ENCODE data around the gene LRP5.
A peak's percentile ranks its signal among the peaks of the same experiment; 100 is the strongest.

Gene LRP5

DNA sequence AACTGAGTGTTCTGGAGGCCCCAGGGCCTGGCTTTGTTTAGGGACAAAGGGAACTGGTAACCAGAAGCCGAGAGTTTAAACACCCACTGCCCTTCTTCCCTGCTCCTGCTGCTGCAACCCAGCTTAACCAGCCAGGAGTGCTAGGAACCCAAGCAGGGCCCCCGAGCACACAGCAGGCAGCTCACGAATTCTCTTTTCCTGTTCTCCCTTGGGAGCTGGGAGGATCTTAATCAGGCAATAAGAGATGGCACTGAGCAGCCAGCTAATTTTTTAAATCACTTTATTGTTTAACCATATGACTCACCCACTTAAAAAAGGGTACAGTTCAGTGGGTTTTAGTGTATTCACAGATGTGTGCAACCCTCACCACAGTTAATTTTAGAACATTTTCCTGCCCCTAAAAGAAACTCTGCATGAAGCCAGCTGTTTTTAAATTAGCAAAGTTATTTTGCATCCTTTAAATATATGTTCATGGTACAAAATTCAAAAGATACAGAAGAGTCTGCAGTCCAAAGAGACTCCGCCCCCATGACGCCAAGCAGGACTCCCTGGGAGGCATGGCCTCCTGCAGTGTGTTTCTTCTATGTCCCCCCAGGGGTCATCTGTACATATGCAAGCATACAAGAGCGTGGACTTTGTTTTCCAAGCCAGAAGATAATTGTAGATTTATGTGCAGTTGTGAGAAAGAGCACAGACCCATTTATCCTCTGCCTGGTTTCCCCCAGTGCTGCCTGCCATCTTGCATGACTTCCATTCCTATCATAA is 129.3 kb downstream of the LRP5 start:
- peak; percentile 16 for DNase-seq (ENCODE audit: low read depth, low spot score)
- H3K4me3 ChIP-seq (ENCODE audit: low read depth, low read length), result no peak overlapping the region
- CTCF ChIA-PET, result interaction anchor here (0.6 to 3.0 kb wide), 4 partner anchors 10 to 184 kb away, joined by 3 to 12 read pairs (median 4); no protein-coding TSS in a partner anchor
- TF ChIP-seq, protein P1, sequence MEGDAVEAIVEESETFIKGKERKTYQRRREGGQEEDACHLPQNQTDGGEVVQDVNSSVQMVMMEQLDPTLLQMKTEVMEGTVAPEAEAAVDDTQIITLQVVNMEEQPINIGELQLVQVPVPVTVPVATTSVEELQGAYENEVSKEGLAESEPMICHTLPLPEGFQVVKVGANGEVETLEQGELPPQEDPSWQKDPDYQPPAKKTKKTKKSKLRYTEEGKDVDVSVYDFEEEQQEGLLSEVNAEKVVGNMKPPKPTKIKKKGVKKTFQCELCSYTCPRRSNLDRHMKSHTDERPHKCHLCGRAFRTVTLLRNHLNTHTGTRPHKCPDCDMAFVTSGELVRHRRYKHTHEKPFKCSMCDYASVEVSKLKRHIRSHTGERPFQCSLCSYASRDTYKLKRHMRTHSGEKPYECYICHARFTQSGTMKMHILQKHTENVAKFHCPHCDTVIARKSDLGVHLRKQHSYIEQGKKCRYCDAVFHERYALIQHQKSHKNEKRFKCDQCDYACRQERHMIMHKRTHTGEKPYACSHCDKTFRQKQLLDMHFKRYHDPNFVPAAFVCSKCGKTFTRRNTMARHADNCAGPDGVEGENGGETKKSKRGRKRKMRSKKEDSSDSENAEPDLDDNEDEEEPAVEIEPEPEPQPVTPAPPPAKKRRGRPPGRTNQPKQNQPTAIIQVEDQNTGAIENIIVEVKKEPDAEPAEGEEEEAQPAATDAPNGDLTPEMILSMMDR (IDR thresholded peaks at IDR 0.05; ENCODE audit: insufficient read depth, low read length, missing control alignments), result no peak
- POLR2A ChIA-PET, result no interaction called here

- CTCF ChIA-PET, result interaction anchor here (0.6 to 3.0 kb wide), 2 partner anchors 33 to 184 kb away, joined by 3 to 12 read pairs; no protein-coding TSS in a partner anchor
- H3K4me3 ChIP-seq (ENCODE audit: low read depth, low read length), result no peak overlapping the region
- TF ChIP-seq, protein P1 (IDR thresholded peaks at IDR 0.05; ENCODE audit: insufficient read depth, low read length, missing control alignments), result no peak
- POLR2A ChIA-PET, result no interaction called here
- no peak for DNase-seq (ENCODE audit: low read depth, low spot score)
These were observed 130.0 kb downstream of the LRP5 start for GRCh38 chr11:68442433-68442832.

DNA sequence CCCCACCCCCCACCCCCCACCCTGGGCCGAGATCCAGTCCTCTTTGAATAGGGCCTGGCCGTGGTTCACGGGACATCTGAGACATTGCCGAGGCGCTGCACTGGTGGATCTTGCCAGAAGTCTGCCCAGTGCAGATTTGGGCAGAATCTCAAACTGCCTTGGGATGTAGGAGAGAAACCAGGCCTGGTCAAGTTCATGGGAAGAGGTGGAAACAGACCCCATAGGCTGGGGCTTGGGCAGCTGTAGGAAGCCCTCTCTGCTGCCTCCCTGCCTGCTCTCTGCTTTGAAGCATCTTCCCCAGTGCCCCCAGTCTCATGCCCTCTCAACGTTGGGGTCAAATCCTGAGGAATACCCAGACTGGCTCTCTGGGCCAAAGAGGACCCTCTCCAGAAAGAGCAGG is 132.2 kb downstream of the LRP5 start:
- DNase-seq (ENCODE audit: low read depth, low spot score), result no peak
- TF ChIP-seq, protein P1 (IDR thresholded peaks at IDR 0.05; ENCODE audit: insufficient read depth, low read length, missing control alignments), result no peak
- CTCF ChIA-PET, result interaction anchor here (1.3 kb wide), 1 partner anchor 147 kb away, joined by 3 read pairs; no protein-coding TSS in a partner anchor
- POLR2A ChIA-PET, result no interaction called here
- H3K4me3 ChIP-seq (ENCODE audit: low read depth, low read length), result no peak overlapping the region

GRCh38 chr11:68445531-68446035 is 133.2 kb downstream of the LRP5 start:
- ChIA-PET POLR2A (no interaction called here), CTCF (no interaction called here)
- TF ChIP-seq, protein P1 (IDR thresholded peaks at IDR 0.05; ENCODE audit: insufficient read depth, low read length, missing control alignments), result no peak
- no peak overlapping the region for H3K4me3 ChIP-seq (ENCODE audit: low read depth, low read length)
- no peak for DNase-seq (ENCODE audit: low read depth, low spot score)

DNA sequence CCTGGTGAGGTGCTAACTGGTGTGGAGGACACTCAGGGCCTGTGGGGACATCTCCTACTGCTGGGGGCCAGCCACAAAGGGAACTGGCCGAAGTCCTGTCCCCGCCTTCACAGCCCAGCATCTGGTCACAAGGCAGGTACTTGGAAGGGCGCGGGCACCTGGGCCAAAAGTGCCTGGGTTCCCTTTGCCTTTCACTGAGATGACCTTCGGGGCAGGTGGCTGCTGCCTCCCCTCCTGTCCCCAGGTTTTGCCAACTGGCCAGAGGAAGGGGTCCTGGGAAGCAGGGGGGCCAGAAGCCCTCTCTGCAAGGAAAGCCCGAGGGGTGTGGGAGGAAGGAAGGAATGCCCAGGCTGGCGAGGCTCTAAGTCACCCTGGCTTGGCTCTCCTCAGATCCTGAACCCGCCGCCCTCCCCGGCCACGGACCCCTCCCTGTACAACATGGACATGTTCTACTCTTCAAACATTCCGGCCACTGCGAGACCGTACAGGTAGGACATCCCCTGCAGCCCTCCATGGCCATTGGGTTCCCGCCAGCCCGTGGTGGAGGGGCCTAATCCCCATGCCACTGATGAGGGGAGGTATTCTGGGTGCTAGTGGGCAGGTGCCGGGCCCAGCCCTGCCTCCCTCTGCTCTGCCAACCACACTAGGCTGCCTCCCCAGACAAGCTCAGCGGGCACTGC is 133.8 kb downstream of the LRP5 start:
- no peak overlapping the region for H3K4me3 ChIP-seq (ENCODE audit: low read depth, low read length)
- no peak for DNase-seq (ENCODE audit: low read depth, low spot score)
- CTCF ChIA-PET, result interaction anchor here (0.7 to 1.6 kb wide), 12 partner anchors 9 to 235 kb away, joined by 3 to 6 read pairs (median 3); partner anchors contain the start of gene PPP6R3
- TF ChIP-seq, protein P1 (IDR thresholded peaks at IDR 0.05; ENCODE audit: insufficient read depth, low read length, missing control alignments), result no peak
- POLR2A ChIA-PET, result interaction anchor here (1.1 kb wide), 1 partner anchor 176 kb away, joined by 3 read pairs; no protein-coding TSS in a partner anchor
